NCI-H1417 (cell line): ENCODE data around the gene ARL8A.

Experiments used
- DNase-seq, 3 experiments: peaks; one replicate each; lab custom pipeline; 2025; lab: John Stamatoyannopoulos, UW

Gene ARL8A

DNA sequence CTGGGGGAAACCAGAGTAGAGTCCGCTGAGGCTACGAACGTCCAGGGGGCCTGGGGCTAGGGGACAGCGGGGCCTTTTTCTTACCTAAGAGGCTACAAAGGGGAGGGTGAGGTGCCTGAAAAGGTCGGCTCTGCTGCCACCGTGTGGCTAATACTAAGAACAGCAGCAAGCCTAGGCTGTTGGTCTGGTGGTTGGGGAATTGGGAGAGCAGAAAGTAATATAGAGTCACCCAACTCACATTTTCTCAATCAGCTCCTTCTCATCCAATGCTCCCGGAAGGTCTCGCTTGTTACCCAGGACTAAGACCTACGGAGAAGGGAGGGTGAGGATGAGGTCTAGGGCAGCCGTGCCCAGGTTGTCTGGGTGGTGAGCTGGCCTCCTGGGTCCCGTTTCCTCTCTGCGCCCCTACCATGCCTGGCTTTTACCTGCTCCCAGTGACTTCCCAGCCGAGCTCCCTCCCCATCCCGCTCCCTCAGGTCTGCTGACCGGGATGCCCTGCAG is 9.3 kb downstream of the ARL8A start:
- DNase-seq, result peak; percentile 54 to 88 (median 81)

DNA sequence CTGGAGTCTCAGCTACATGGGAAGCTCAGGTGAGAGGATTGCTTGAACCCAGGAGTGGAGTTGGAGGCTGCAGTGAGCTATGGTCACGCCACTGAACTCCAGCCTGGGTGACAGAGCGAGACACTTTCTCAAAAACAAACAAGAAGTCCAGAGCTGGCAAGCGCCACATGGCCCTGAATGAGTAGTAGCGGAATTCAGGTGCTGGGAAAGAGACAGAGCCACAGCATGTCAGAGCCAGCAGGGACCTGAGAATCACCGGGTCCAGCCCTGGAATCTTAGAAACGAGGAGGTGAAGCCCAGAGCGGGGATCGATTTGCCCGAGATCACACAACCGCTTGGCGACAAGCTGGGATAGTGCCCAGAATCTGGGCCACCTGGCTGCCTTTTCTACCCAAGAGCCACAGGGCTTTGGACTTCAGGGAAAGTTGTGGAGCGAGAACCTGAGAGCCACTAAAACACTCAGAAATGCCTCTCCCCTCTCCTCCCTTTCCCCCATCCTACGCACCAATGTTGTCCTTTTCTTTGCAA is 9.8 kb downstream of the ARL8A start:
- DNase-seq, result no peak

DNA sequence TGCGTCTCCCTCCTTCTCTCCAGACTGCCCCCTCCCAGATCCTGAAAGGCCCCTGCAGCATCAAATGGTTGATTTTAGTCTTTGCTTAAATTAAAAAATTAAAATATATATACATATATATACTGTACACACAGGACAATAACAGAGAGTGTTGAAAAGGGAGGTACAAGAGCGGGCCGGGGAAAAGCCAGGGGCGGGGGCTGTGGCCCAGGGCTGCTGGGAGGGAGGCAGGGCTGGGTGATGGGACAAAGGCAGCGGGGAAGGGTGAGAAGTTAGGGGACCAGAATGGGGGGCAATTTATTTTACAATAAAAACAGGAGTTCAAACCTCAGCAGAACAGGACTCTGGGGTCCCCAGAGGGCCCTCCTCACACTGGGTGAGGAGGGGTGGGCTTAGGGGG is 10.5 kb downstream of the ARL8A start:
- DNase-seq, result no peak

DNA sequence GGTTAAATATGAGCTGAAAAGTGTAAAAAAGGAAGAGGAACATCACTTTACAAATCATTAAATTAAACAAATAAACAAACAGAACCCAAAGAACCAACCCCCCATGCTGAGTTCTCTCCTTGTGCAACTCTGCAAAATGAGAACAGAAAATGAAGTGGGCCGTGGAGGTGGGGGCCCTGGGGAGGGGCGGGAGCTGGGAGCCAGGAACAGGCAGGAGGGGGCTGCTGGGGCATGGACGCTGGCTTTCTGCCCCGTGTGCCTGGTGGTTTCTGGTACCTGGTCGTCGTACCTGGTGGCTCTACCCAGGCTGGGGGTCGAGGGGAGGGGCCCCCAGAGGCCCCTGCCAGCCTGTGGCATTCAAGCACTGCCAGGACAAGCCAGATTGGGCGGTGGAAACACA is 11.0 kb downstream of the ARL8A start:
- no peak for DNase-seq

DNA sequence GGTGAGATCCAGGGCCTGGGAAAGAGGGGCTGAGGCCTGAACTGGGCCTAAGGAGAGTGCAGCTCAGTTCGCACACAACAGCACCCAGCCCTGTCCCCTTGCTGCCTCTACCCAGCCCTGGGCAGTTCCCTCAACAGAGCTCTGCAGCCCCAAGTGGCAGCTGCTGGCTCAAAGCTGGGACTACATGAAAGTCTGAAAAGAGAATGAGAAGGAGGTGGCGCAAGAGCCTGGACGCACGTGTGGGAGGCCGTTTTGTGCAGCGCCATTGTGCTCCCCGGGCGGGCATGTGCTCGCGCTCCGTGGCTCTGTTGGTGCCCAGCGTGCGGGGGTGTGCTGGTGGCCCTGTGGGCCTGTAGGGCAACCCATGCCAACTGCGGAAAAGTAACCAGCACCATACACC is 11.5 kb downstream of the ARL8A start:
- DNase-seq, result no peak

DNA sequence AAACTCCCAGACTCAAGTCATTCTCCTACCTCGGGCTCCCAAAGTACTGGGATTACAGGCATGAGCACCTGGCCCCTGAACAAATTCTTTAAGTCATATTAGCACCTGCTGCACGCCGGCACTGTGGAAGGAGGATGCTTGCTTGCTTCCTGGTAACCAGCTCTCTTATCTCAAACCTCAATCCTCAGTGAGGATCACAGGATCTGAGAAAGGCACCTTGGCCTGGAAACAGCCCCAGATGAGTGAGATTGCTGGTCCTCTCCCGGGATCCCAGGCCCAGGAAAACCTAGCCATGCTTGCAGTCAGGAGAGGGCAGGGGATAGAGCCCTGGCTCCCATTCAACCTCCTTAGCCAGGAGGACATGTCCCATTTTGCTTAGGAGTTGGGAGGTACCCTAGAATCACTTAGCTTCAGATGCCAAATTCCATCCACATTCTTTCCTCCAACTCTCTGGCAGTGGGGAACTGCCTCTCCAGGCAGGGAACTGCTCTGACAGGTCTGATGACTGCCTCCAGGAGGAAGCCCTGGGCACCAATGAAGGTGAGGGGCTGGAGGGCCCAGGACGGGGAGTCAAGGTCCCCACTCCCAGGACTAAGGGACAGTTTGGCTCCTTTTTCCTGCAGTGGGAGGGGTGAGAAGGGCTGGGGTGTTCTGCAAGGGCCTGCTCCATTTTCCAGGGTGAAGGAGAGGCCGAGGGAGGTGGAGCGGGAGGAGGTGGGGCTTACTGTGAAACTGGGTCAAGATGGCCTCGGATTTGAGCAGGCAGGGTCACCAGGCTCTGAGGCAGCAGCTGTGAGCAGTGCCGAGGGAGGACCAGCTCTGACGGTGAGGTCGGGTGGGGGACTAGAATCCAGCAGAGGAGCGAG is 12.3 kb downstream of the ARL8A start:
- no peak for DNase-seq

DNA sequence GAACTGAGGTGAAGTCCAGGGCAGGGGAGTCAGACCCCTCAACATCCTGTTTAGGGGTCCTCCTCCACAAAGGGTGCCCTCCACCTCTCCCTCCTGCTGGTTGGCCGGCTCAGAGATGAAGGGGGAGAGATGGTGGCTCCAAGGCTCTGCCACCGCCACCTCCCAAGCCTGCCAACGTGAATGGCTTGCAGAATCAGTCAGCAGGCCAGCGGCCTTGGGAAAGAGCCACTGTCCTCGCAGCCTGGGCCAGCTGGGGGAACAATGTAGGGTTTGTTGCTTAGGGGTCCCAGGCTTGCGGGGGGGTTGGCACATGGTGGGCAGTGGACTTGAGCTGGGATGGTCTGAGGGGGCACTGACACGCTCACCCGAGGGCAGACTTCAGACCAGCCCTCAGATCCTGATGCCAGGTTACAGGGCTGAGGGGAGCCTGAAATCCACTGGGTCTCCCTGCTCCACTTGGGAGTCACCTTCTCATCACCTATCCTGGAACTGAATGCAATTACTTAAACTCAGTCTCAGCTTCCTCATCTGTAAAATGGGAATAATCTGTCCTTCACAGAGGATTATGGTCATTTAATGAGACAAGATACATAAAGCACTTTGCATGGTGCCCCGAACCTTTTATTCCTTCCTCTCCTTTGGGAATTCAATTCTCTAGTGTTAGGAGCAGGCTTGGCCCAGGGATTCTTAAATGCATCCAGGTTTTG is 13.6 kb downstream of the ARL8A start:
- no peak for DNase-seq

DNA sequence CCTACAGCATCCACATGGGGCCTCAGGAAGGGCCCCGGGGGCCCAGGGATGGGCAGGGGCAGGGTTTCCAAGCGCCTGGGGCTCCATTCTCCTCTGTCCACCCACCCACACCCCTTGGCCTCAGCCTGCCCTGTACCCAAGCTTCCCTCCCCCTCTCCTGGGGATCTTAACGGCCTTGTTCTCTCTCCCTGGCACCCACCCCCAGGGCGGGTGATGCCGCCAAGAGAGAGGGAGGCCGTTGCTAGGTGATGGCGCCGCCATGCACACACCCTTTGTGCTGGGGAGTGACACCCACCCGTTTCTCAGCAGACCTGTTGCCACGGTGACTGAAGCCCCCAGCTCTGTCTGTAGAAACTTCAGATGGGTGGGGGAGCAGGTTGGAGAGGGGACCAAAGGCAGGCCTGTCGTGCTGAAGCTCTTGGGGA is 14.2 kb downstream of the ARL8A start:
- DNase-seq, result peak in 2 of 3 experiments; percentile 54 to 69

DNA sequence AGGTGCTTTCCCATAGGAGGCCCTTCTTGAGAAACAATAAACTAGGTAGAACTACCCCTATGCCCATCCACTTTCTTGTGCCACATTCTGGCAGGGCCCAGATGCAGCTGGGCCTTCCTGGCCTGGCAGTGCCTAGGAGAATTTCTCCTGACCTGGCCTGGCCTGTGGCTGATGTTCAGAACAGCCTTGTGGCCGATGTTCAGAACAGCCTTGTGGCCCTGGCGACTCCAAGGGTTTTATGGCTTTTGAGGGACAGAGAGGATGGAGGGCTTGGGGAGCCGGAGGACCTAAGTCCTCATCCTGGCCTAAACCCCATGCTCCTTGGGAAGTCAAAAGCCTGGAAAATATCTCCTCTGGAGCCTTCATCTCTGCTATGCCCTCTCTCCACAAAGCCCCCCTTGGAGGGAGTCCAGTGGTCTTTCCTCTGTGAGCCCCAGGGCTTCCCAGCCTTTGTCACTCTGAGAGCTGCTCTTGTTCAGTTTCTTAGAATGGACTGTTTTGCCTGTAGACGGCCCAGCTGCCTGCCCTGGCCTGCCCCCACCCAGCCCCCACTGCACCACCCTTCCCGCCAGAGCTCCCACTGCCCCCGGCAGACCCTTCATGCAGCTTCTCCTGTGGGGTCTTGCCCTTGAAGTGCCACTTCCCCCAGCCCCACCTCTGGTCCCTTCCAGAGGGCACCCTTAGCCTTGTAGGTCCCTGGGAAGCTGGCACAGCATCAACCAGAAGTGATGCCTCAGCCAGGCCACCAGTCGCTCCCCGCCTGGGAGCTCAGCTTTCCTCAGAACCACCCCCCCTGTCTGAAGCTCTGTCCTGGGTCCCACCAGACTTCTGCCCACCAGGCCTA is 14.9 kb downstream of the ARL8A start:
- DNase-seq, result no peak

DNA sequence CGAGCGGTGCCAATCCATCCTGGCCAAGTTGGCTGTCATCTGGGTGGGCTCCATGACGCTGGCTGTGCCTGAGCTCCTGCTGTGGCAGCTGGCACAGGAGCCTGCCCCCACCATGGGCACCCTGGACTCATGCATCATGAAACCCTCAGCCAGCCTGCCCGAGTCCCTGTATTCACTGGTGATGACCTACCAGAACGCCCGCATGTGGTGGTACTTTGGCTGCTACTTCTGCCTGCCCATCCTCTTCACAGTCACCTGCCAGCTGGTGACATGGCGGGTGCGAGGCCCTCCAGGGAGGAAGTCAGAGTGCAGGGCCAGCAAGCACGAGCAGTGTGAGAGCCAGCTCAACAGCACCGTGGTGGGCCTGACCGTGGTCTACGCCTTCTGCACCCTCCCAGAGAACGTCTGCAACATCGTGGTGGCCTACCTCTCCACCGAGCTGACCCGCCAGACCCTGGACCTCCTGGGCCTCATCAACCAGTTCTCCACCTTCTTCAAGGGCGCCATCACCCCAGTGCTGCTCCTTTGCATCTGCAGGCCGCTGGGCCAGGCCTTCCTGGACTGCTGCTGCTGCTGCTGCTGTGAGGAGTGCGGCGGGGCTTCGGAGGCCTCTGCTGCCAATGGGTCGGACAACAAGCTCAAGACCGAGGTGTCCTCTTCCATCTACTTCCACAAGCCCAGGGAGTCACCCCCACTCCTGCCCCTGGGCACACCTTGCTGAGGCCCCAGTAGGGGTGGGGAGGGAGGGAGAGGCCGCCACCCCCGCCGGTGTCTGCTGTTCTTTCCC is 16.5 kb downstream of the ARL8A start:
- DNase-seq, result no peak

DNA sequence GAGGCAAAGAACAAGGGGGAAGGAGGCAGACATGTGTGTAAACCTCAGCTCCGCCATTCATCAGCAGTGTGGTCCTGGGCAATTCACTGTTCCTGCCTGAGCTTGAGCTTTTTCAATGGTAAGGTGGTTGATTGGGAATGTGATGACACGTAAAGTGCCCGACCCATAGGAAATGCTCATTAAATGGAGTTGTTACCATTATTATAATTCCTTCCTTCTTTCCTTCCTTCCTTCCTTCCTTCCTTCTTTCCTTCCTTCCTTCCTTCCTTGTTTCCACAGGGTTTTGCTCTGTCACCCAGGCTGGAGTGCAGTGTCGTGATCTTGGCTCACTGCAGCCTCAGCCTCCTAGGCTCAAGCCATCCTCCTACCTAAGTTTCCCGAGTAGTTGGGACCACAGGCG is 17.5 kb downstream of the ARL8A start:
- DNase-seq, result no peak

DNA sequence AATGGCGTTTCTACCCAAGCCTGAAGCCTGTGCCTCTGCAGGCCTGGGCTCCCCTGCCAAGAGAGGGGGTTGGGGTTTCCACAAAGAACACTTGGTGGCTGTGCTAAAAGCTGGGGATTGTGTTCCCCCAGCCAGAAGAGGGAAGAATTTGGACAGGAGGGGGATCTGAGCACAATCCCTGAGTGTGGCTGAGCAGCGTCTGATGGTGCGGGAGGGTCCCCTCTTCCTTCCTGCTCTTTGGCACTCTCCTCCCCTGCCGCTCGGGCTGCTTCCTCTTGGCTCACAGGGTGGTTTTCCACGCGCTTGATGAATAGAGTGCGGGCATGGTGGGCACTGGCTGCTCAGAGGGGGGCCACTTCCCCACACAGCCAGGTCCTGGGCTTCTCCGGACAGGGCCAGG is 18.1 kb downstream of the ARL8A start:
- no peak for DNase-seq

DNA sequence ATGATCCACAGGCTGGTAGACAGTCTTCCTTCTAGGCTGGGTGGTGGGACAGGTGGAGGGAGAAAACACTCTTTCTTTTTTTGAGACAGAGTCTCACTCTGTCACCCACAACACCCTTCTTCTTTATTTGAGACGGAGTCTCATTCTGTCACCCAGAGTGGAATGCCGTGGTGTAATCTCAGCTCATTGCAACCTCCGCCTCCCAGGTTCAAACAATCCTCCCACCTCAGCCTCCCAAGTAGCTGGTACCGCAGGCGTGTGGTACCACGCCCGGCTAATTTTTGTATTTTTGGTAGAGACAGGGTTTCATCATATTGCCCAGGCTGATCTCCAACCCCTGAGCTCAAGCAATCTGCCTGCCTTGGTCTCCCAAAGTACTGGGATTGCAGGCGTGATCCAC is 18.9 kb downstream of the ARL8A start:
- no peak for DNase-seq

DNA sequence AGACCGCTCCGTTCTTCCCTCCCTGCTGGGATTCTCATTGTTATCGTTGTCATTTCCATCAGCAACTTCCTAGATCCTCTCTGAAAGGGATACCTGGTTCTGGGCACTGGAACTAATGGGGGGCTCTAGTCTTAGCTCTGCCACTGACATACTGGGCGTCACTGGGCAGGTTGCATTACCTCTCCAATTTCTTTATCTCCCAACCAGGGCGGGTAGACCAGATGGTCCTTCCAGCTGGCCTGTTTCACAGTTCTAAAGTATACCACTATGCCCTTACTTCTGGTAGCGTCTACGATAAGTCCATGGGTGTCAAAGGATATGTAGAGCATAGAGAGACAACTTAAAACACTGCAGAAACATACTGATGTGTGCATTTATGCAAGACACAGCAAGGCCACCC is 20.4 kb downstream of the ARL8A start:
- no peak for DNase-seq

DNA sequence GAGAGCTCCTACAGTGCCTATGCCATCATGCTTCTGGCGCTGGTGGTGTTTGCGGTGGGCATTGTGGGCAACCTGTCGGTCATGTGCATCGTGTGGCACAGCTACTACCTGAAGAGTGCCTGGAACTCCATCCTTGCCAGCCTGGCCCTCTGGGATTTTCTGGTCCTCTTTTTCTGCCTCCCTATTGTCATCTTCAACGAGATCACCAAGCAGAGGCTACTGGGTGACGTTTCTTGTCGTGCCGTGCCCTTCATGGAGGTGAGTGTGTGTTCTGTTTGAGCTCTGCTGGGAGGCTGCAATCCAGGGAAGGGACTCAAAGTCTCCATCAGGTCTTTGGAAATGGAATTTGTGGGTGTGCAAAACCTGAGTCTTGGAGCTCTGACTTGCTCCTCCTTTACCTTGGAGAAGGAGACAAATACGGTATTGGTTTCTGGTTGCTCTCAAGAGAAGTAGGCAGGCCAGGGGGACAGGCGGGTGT is 21.2 kb downstream of the ARL8A start:
- DNase-seq, result no peak

DNA sequence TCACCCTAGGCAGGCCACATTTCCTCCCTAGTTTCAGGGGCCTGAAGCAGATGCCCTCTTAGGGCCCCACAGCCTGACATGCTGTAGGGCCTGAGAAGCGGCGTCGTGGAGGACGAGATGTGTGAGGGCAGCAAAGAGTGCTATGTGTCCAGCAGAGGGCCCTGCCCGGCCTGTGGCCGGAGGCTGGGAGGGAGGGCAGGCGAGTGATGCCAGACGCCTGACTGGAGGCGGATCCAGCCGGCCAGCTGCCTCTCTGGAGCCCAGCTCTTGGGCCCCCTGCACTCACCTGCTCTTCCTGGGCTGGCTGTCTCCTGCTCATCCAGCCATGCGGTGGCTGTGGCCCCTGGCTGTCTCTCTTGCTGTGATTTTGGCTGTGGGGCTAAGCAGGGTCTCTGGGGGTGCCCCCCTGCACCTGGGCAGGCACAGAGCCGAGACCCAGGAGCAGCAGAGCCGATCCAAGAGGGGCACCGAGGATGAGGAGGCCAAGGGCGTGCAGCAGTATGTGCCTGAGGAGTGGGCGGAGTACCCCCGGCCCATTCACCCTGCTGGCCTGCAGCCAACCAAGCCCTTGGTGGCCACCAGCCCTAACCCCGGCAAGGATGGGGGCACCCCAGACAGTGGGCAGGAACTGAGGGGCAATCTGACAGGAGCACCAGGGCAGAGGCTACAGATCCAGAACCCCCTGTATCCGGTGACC is 21.8 kb downstream of the ARL8A start, which contains the start of gene GPR37L1:
Gene GPR37L1 (plus strand): TSS at position 279 of the 697 bp plus-strand sequence. CDS start 47 bp downstream, at position 326.
- DNase-seq, result peak in 2 of 3 experiments; percentile 16 to 48

DNA sequence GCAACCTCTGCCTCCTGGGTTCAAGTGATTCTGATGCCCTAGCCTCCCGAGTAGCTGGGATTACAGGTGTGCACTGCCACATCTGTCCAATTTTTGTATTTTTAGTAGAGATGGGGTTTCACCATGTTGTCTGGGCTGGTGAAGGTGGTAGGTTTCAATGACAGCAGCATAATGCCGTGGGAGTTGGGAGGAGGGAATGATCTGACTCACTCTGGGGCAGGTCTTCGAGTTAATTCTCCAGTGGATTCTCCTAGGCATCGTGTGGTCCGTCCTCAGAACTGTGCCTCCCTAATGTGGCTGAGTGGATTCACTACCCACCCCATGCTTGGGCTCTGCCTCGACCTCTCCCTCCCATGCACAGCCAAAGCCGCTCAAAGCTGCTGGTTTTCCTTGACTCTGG is 23.5 kb downstream of the ARL8A start:
- no peak for DNase-seq

DNA sequence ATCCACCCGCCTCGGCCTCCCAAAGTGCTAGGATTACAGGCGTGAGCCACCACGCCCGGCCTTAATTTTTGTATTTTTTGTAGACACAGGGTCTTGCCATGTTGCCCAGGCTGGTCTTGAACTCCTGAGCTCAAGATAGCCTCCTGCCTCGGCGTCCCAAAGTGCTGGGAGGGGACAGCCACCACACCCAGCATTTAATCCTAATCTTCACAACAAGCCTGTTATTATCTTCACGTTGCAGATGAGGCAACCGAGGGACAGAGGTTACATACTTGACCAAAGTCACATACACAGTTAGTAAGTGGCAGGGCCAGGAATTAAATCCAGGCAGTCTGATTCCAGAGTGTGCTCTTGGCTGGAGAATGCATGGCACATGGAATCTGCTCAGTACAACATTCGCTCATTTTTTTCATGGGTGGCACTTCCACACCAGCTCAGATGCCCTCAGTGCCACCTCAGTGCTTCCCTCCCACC is 26.6 kb downstream of the ARL8A start:
- DNase-seq, result no peak

DNA sequence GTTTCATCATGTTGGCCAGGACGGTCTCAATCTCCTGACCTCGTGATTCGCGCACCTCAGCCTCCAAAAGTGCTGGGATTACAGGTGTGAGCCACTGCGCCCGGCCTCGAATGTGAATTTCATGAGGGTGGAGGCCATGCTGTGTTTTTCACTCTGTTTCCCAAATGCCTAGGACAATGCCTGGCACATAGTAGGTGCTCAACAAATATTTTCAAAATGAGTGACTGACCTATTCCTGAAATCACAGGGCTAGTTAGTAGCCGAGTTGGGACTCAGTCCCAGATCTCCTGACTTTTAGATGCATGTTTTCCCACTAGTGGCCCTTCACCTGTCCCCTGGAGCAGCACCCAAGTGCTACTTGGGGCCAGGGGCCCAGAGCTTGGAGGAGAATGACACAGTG is 28.2 kb downstream of the ARL8A start:
- DNase-seq, result no peak

DNA sequence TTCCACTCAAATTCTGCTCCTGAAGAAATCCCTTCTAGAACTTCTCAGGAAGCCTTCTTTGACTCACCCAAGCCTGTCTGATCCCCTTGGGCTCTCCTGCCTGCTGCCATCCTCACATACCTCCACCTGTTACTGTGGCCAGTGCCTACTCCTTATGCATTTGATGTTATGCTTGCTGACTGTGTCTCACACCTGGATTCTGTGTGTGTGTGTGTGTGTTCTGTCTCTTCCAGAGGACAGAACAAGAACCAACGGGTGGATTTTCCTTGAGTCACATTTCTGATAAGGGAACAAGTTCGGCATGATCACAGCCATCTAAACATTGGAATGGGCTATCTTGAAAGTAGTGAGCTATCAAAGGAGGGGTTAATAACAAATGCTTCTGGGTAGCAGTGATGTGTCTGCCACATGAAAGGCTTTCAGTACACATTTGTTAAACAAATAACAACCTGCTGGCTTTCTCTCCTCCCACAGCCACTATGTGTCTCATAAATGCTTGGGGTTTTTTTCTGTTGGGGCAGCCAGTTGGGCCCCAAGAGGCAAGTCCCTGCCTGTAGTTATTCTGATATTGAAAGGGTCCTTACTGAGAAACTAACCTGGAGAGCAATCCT is 30.7 kb downstream of the ARL8A start:
- peak in 2 of 3 experiments; percentile 60 to 63 for DNase-seq
